Measurements from ENCODE around the gene POGK. TPM values are rescaled to one million over a fixed set of nuclear protein-coding genes. Genes with fewer than 3 reads are reported as not detected.
A peak's percentile ranks its signal among the peaks of the same experiment; 100 is the strongest.

The POGK gene
- total RNA-seq, 1 experiment from 2014 or later, result 47.7 TPM

- H3K36me3 Mint-ChIP-seq (ENCODE audit: insufficient read depth in 1 of 3, low read depth in 3 of 3), result peaks cover 29 to 67% (median 47%) of the 10 kb centered on the region in 3 experiments; a peak in 6 of 7 replicates
- no peaks in the 10 kb centered on the region for H4K20me1 ChIP-seq (ENCODE audit: control insufficient read depth, insufficient read depth, insufficient read length)
- no peak overlapping the region for H2BK12ac ChIP-seq (ENCODE audit: insufficient read length, low read depth, low read length)
- H4K5ac ChIP-seq (ENCODE audit: insufficient read length, low read depth, low read length), result no peak overlapping the region
- H4K91ac ChIP-seq (ENCODE audit: insufficient read length, low read depth, low read length), result no peak overlapping the region
- H3K23ac ChIP-seq (ENCODE audit: insufficient read length, low read depth, low read length), result no peak overlapping the region
- TF ChIP-seq, protein P1, sequence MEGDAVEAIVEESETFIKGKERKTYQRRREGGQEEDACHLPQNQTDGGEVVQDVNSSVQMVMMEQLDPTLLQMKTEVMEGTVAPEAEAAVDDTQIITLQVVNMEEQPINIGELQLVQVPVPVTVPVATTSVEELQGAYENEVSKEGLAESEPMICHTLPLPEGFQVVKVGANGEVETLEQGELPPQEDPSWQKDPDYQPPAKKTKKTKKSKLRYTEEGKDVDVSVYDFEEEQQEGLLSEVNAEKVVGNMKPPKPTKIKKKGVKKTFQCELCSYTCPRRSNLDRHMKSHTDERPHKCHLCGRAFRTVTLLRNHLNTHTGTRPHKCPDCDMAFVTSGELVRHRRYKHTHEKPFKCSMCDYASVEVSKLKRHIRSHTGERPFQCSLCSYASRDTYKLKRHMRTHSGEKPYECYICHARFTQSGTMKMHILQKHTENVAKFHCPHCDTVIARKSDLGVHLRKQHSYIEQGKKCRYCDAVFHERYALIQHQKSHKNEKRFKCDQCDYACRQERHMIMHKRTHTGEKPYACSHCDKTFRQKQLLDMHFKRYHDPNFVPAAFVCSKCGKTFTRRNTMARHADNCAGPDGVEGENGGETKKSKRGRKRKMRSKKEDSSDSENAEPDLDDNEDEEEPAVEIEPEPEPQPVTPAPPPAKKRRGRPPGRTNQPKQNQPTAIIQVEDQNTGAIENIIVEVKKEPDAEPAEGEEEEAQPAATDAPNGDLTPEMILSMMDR (conservative IDR thresholded peaks at IDR 0.05), result no peak
- H3K18ac ChIP-seq (ENCODE audit: insufficient read length, low read depth, low read length), result no peak overlapping the region
- H2AK5ac ChIP-seq (ENCODE audit: insufficient read length, low read length), result no peak overlapping the region
- no peak overlapping the region for H3T11ph ChIP-seq (ENCODE audit: low read length)
- no CpG with 5 or more reads among the region's 7 CpGs for WGBS (ENCODE audit: extremely low coverage, insufficient read length, low lambda C conversion rate)
- H3K14ac ChIP-seq (ENCODE audit: insufficient read depth, low read length), result no peak overlapping the region
- H3K27me3 ChIP-seq (ENCODE audit: insufficient read depth, low read length), result no peaks in the 10 kb centered on the region
- no peak overlapping the region for H3K4me2 ChIP-seq (ENCODE audit: insufficient read depth, insufficient read length, low read length)
- H2BK120ac ChIP-seq (ENCODE audit: low read depth, low read length, poor library complexity, severe bottlenecking), result no peak overlapping the region
- no peak for DNase-seq
- H3K27ac Mint-ChIP-seq, result peak overlapping the region; percentile 0 to 64 (median 51); a peak in 4 of 7 replicates
- H3K9ac ChIP-seq (ENCODE audit: extremely low read depth, insufficient read length, low read length), result no peak overlapping the region
- H3K79me1 ChIP-seq (ENCODE audit: insufficient read depth, low read depth, low read length, poor library complexity, severe bottlenecking), result no peaks in the 10 kb centered on the region
- H3K27me3 Mint-ChIP-seq (ENCODE audit: low read depth), result no peaks in the 10 kb centered on the region
- H4K8ac ChIP-seq (replicated peaks; ENCODE audit: insufficient read length, low read depth, low read length), result no peak overlapping the region
- H3K4me1 Mint-ChIP-seq, result peaks cover 33 to 40% of the 10 kb centered on the region in 2 experiments
- no peaks in the 10 kb centered on the region for H3K23me2 ChIP-seq (ENCODE audit: insufficient read length, low read depth, low read length, poor library complexity, severe bottlenecking)
- H2BK5ac ChIP-seq (ENCODE audit: insufficient read length, low read length), result no peak overlapping the region
- H3K4ac ChIP-seq (ENCODE audit: low read depth, low read length), result no peak overlapping the region
- H3K79me2 ChIP-seq (ENCODE audit: insufficient read depth, low read length), result no peaks in the 10 kb centered on the region
- no peaks in the 10 kb centered on the region for H3K9me3 ChIP-seq (ENCODE audit: control insufficient read depth, low read depth, low read length)
- H3K56ac ChIP-seq (ENCODE audit: insufficient read length, low read depth, low read length), result no peak overlapping the region
- no peak overlapping the region for H2BK20ac ChIP-seq (ENCODE audit: low read depth, low read length, poor library complexity, severe bottlenecking)
- H3K27ac ChIP-seq (ENCODE audit: insufficient read length, low read depth, low read length), result no peak overlapping the region
- H3K4me3 Mint-ChIP-seq, result no peak overlapping the region
- no peak overlapping the region for H2BK15ac ChIP-seq (ENCODE audit: low read depth, low read length)
- H3K9me3 Mint-ChIP-seq, result no peaks in the 10 kb centered on the region
- peaks cover 3% of the 10 kb centered on the region; the same call in 1 of the 2 replicates for H3K4me1 ChIP-seq (ENCODE audit: insufficient read depth, low read length)
- H2AFZ ChIP-seq (ENCODE audit: low read length), result no peak overlapping the region
Measured at GRCh38 chr1:166858726-166859419, 19.6 kb downstream of the POGK start.
